Liver (tissue), 9 donors: ENCODE data around the gene FREM2. TPM values are rescaled to one million over a fixed set of nuclear protein-coding genes. Genes with fewer than 3 reads are reported as not detected.

Source experiments
- DNase-seq: peaks from one replicate; pipeline ENCODE4 v3.0.0-alpha.2; 2017; ENCODE audit warnings: low spot score
- H3K27ac ChIP-seq, 2 donors: one replicate each; pipeline ENCODE4 v1.7.0; 2013; ENCODE audit warnings: inconsistent platforms in 2 of 2, low read length in 2 of 2, control low read depth in 1 of 2, low read depth in 1 of 2, mild to moderate bottlenecking in 1 of 2
- H3K27me3 ChIP-seq, 4 donors: one replicate each; pipeline versions ENCODE4 v1.6.1 to v1.7.0; 2013; ENCODE audit warnings: low read length in 3 of 4, inconsistent platforms in 1 of 4, mild to moderate bottlenecking in 1 of 4, moderate library complexity in 1 of 4; ENCODE audit not compliant: control insufficient read depth in 4 of 4, insufficient read depth in 4 of 4
- H3K36me3 ChIP-seq, 4 donors: one replicate each; pipeline versions ENCODE4 v1.6.1 to v1.7.0; 2013; ENCODE audit warnings: low read length in 3 of 4, mild to moderate bottlenecking in 3 of 4, low read depth in 1 of 4, moderate library complexity in 1 of 4; ENCODE audit not compliant: control insufficient read depth in 4 of 4, insufficient read depth in 3 of 4
- H3K4me1 ChIP-seq, 4 donors: one replicate each; pipeline versions ENCODE4 v1.6.1 to v1.7.0; 2013; ENCODE audit warnings: low read length in 3 of 4, mild to moderate bottlenecking in 3 of 4, moderate library complexity in 1 of 4; ENCODE audit not compliant: control insufficient read depth in 4 of 4, insufficient read depth in 4 of 4
- H3K4me3 ChIP-seq, 3 donors: one replicate each; pipeline versions ENCODE4 v1.6.1 to v1.7.0; 2013; ENCODE audit warnings: low read length in 3 of 3, control low read depth in 1 of 3, low read depth in 1 of 3, mild to moderate bottlenecking in 1 of 3
- H3K9ac ChIP-seq, 2 donors: one replicate each; pipeline ENCODE4 v1.7.0; 2013; ENCODE audit warnings: low read length in 2 of 2, mild to moderate bottlenecking in 2 of 2, moderate library complexity in 2 of 2, control low read depth in 1 of 2, low read depth in 1 of 2
- H3K9me3 ChIP-seq, 4 donors: one replicate each; pipeline versions ENCODE4 v1.6.1 to v1.7.0; 2013; ENCODE audit warnings: low read length in 3 of 4; ENCODE audit not compliant: control insufficient read depth in 4 of 4
- ATF3 ChIP-seq: IDR thresholded peaks from 2 replicates; pipeline ENCODE4 v1.6.1; 2016; ENCODE audit warnings: antibody characterized with exemption
- FOXA1 ChIP-seq: IDR thresholded peaks from 2 replicates; pipeline ENCODE4 v1.6.1; 2016; ENCODE audit warnings: antibody characterized with exemption
- FOXA2 ChIP-seq: IDR thresholded peaks from 2 replicates; pipeline ENCODE4 v1.6.1; 2016; ENCODE audit warnings: antibody characterized with exemption
- GABPA ChIP-seq, 2 donors: IDR thresholded peaks in 1 of 2; conservative IDR thresholded peaks in 1 of 2; 2 replicates each; pipeline ENCODE4 v1.6.1; 2016; ENCODE audit warnings: antibody characterized with exemption in 2 of 2, mild to moderate bottlenecking in 1 of 2, moderate library complexity in 1 of 2
- HNF4A ChIP-seq, 2 donors: conservative IDR thresholded peaks; 2 replicates each; pipeline ENCODE4 v1.6.1; 2016; ENCODE audit warnings: antibody characterized with exemption in 2 of 2, mild to moderate bottlenecking in 2 of 2
- HNF4G ChIP-seq: IDR thresholded peaks from 2 replicates; pipeline ENCODE4 v1.6.1; 2016; ENCODE audit warnings: antibody characterized with exemption
- JUND ChIP-seq, 2 donors: IDR thresholded peaks; 2 replicates each; pipeline ENCODE4 v1.6.1; 2016; ENCODE audit warnings: antibody characterized with exemption in 2 of 2
- MAX ChIP-seq: IDR thresholded peaks from 2 replicates; pipeline ENCODE4 v1.6.1; 2016; ENCODE audit warnings: antibody characterized with exemption
- NR2F2 ChIP-seq: IDR thresholded peaks from 2 replicates; pipeline ENCODE4 v1.6.1; 2016; ENCODE audit warnings: antibody characterized with exemption
- RAD21 ChIP-seq, 2 donors: IDR thresholded peaks; 2 replicates each; pipeline ENCODE4 v1.6.1; 2016; ENCODE audit warnings: antibody characterized with exemption in 2 of 2, mild to moderate bottlenecking in 2 of 2
- REST ChIP-seq: IDR thresholded peaks from 2 replicates; pipeline ENCODE4 v1.6.1; 2016; ENCODE audit warnings: antibody characterized with exemption, mild to moderate bottlenecking
- RXRA ChIP-seq, 2 donors: IDR thresholded peaks; 2 replicates each; pipeline ENCODE4 v1.6.1; 2017 to 2018; ENCODE audit warnings: antibody characterized with exemption in 2 of 2, mild to moderate bottlenecking in 1 of 2
- SP1 ChIP-seq: IDR thresholded peaks from 2 replicates; pipeline ENCODE4 v1.6.1; 2018; ENCODE audit warnings: antibody characterized with exemption, mild to moderate bottlenecking
- TAF1 ChIP-seq: conservative IDR thresholded peaks from 2 replicates; pipeline ENCODE4 v1.6.1; 2016; ENCODE audit warnings: antibody characterized with exemption, mild to moderate bottlenecking
- YY1 ChIP-seq: IDR thresholded peaks from 2 replicates; pipeline ENCODE4 v1.6.1; 2016; ENCODE audit warnings: antibody characterized with exemption, mild to moderate bottlenecking
- ZBTB33 ChIP-seq: IDR thresholded peaks from 2 replicates; pipeline ENCODE4 v1.6.1; 2016; ENCODE audit warnings: antibody characterized with exemption
- WGBS: extraction: QIAGEN DNeasy Blood & Tissue Kit; methylation state at CpG from one replicate; pipeline ENCODE4 v1.1.7; 2013; 5-methylcytosine and 5-hydroxymethylcytosine counted together
- polyA plus RNA-seq, 2 donors: library from polyadenylated mRNA; stranded (reverse) in 1 of 2; unstranded in 1 of 2; fragments of 200-250 nt in 1 of 2; fragments of >200 nt in 1 of 2; fragmentation: Nextera tagmentation in 1 of 2; extraction: Ambion mirVana in 1 of 2; gene quantifications; one replicate each; pipeline versions ENCODE4 v1.2.1 to v1.2.3, GENCODE V29; 2013 to 2015
- total RNA-seq, 2 donors: library from RNA; depleted of rRNA; stranded (reverse); fragments of >200 nt; gene quantifications; one replicate each; pipeline ENCODE4 v1.2.3, GENCODE V29; 2014
- donor health status: healthy.
- donor health status: healthy.
- donor health status: healthy.
- donor health status: healthy.
- donor health status: healthy.

FREM2 gene
- total and polyA plus RNA-seq, 4 donors: 0.17 to 1.7 (median 0.37) TPM

- no peak for TF ChIP-seq REST
Observed at GRCh38 chr13:38718374-38718773, 31.5 kb downstream of the FREM2 start (continued).

- Histone ChIP-seq H3K4me1 (no peaks in the 10 kb centered on the region), H3K27me3 (no peaks in the 10 kb centered on the region), H3K9me3 (no peaks in the 10 kb centered on the region), H3K9ac (no peak overlapping the region), H3K27ac (no peak overlapping the region), H3K4me3 (no peak overlapping the region), H3K36me3 (no peaks in the 10 kb centered on the region)
- 79% methylated on average over 4 of the region's 4 CpGs for WGBS
- no peak for DNase-seq
- TF ChIP-seq NR2F2: no peak
- TF ChIP-seq HNF4G: no peak
- no peak for TF ChIP-seq FOXA2
Observed at GRCh38 chr13:38730332-38730731, 43.5 kb downstream of the FREM2 start.

GRCh38 chr13:38733146-38733545, 46.3 kb downstream of the FREM2 start:
- Histone ChIP-seq H3K27ac (no peak overlapping the region), H3K4me3 (no peak overlapping the region), H3K27me3 (no peaks in the 10 kb centered on the region), H3K9ac (no peak overlapping the region), H3K9me3 (no peaks in the 10 kb centered on the region), H3K4me1 (no peaks in the 10 kb centered on the region), H3K36me3 (no peaks in the 10 kb centered on the region)
- TF ChIP-seq NR2F2 (no peak), FOXA1 (no peak), SP1 (no peak), TAF1 (no peak), HNF4G (no peak), JUND (IDR thresholded peaks at IDR 0.05) (no peak), FOXA2 (no peak), YY1 (no peak), ZBTB33 (no peak), ATF3 (no peak), RXRA (IDR thresholded peaks at IDR 0.05) (no peak), REST (no peak), RAD21 (IDR thresholded peaks at IDR 0.05) (no peak), HNF4A (conservative IDR thresholded peaks at IDR 0.05) (no peak), MAX (no peak), GABPA (IDR thresholded peaks at IDR 0.05 in 1 of 2, conservative IDR thresholded peaks at IDR 0.05 in 1 of 2) (no peak)
- WGBS: 75% methylated on average over 1 of the region's 1 CpG
- no peak for DNase-seq
